OCI-LY1 (cell line): Measurements from ENCODE around the gene GRB10.

Experiments used
- H2AFZ ChIP-seq: fragments of 200-600 bp; sonication (generic), shearing (Covaris generic); 2 replicates; pipeline ENCODE4 v1.6.0; 2014; ENCODE audit warnings: antibody characterized with exemption, mild to moderate bottlenecking, low read length
- H3F3A ChIP-seq: fragments of 200-600 bp; sonication (generic), shearing (Covaris generic); 2 replicates; pipeline ENCODE4 v1.6.0; 2014; ENCODE audit warnings: mild to moderate bottlenecking, antibody characterized with exemption, low read length, moderate library complexity; ENCODE audit not compliant: insufficient read depth
- H3K27ac ChIP-seq: fragments of 200-600 bp; sonication (generic); 2 replicates; pipeline ENCODE4 v1.5.1; 2014; ENCODE audit warnings: low read length, mixed run types, mild to moderate bottlenecking, low read depth; ENCODE audit not compliant: poor library complexity, severe bottlenecking
- H3K27me3 ChIP-seq: fragments of 200-600 bp; sonication (generic); 2 replicates; pipeline ENCODE4 v1.6.0; 2014; ENCODE audit warnings: antibody characterized with exemption, mild to moderate bottlenecking, low read length, moderate library complexity; ENCODE audit not compliant: insufficient read depth
- H3K36me3 ChIP-seq: fragments of 200-600 bp; sonication (generic); 2 replicates; pipeline ENCODE4 v1.6.1; 2014; ENCODE audit warnings: mild to moderate bottlenecking, antibody characterized with exemption, low read length, moderate library complexity, mixed read lengths; ENCODE audit not compliant: insufficient read depth
- H3K4me1 ChIP-seq: fragments of 200-600 bp; sonication (generic); 2 replicates; pipeline ENCODE4 v1.5.1; 2014; ENCODE audit warnings: mild to moderate bottlenecking, low read length, moderate library complexity; ENCODE audit not compliant: insufficient read depth, severe bottlenecking
- H3K4me2 ChIP-seq: fragments of 200-600 bp; sonication (generic), shearing (Covaris generic); 2 replicates; pipeline ENCODE4 v1.6.1; 2014; ENCODE audit warnings: low read length
- H3K4me3 ChIP-seq: fragments of 200-600 bp; sonication (generic); 2 replicates; pipeline ENCODE4 v1.5.1; 2014; ENCODE audit warnings: low read length, low read depth, mild to moderate bottlenecking, mixed read lengths; ENCODE audit not compliant: poor library complexity, severe bottlenecking
- H3K79me2 ChIP-seq: fragments of 200-600 bp; shearing (Covaris generic); 2 replicates; pipeline ENCODE4 v1.6.1; 2016; ENCODE audit warnings: mixed run types, low read length, mixed read lengths; ENCODE audit not compliant: insufficient read depth
- H3K9ac ChIP-seq: fragments of 200-600 bp; sonication (generic), shearing (Covaris generic); 2 replicates; pipeline ENCODE4 v1.6.1; 2014; ENCODE audit warnings: mild to moderate bottlenecking, low read length, mixed read lengths
- H3K9me2 ChIP-seq: fragments of 200-600 bp; sonication (generic), shearing (Covaris generic); 2 replicates; pipeline ENCODE4 v1.6.1; 2014; ENCODE audit warnings: low read depth, mild to moderate bottlenecking, low read length, mixed read lengths
- H3K9me3 ChIP-seq: fragments of 200-600 bp; shearing (Covaris generic); 2 replicates; pipeline ENCODE4 v1.6.1; 2014; ENCODE audit warnings: low read length, mixed read lengths
- H4K20me1 ChIP-seq: fragments of 200-600 bp; sonication (generic), shearing (Covaris generic); 2 replicates; pipeline ENCODE4 v1.6.0; 2016; ENCODE audit warnings: mild to moderate bottlenecking, low read length; ENCODE audit not compliant: insufficient read depth
- EZH2 ChIP-seq: fragments of 200-600 bp; sonication (generic), shearing (Covaris generic); IDR thresholded peaks from 2 replicates; pipeline ENCODE4 v1.8.0; 2017; ENCODE audit warnings: borderline replicate concordance, mixed run types, mild to moderate bottlenecking, antibody characterized with exemption, low read length, moderate library complexity, mixed read lengths
- TF ChIP-seq, protein P1 (sequence below): fragments of 200-600 bp; sonication (generic), shearing (Covaris generic); IDR thresholded peaks from 2 replicates; pipeline ENCODE4 v1.5.1; 2017; ENCODE audit warnings: mild to moderate bottlenecking, antibody characterized with exemption, low read length, moderate library complexity, mixed read lengths

The GRB10 gene

GRCh38 chr7:50768485-50769474 is 13.9 kb downstream of the GRB10 start:
- no peak overlapping the region for H3K4me2 ChIP-seq
- no peaks in the 10 kb centered on the region for H3K9me3 ChIP-seq
- H3K9ac ChIP-seq = no peak overlapping the region
- H3K9me2 ChIP-seq = no peaks in the 10 kb centered on the region
- H2AFZ ChIP-seq = no peak overlapping the region
- no peak overlapping the region for H3K4me3 ChIP-seq
- H3K27ac ChIP-seq = no peak overlapping the region
- TF ChIP-seq EZH2 = no peak
- TF ChIP-seq, protein P1, sequence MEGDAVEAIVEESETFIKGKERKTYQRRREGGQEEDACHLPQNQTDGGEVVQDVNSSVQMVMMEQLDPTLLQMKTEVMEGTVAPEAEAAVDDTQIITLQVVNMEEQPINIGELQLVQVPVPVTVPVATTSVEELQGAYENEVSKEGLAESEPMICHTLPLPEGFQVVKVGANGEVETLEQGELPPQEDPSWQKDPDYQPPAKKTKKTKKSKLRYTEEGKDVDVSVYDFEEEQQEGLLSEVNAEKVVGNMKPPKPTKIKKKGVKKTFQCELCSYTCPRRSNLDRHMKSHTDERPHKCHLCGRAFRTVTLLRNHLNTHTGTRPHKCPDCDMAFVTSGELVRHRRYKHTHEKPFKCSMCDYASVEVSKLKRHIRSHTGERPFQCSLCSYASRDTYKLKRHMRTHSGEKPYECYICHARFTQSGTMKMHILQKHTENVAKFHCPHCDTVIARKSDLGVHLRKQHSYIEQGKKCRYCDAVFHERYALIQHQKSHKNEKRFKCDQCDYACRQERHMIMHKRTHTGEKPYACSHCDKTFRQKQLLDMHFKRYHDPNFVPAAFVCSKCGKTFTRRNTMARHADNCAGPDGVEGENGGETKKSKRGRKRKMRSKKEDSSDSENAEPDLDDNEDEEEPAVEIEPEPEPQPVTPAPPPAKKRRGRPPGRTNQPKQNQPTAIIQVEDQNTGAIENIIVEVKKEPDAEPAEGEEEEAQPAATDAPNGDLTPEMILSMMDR = no peak
- no peaks in the 10 kb centered on the region for H3F3A ChIP-seq
- no peaks in the 10 kb centered on the region for H3K36me3 ChIP-seq
- no peaks in the 10 kb centered on the region for H3K27me3 ChIP-seq
- H4K20me1 ChIP-seq = no peaks in the 10 kb centered on the region
- no peaks in the 10 kb centered on the region for H3K79me2 ChIP-seq
- H3K4me1 ChIP-seq = no peaks in the 10 kb centered on the region

DNA sequence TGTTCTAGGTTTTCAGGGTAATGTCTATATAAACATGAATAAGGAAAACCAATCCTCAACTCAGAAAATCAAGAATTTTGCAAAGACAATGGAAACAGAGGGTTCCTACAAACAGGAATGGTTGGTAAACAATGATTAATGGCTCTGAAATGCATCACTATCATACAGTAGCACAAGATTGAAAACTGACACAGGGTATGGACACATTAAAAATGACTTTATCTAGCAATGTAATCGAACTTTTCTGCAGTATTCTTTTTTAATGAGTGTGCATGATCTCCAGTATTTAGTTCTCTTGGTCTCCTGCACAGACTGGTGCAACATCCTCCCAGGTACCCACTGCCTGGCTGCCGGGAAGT is 15.9 kb downstream of the GRB10 start:
- H4K20me1 ChIP-seq = no peaks in the 10 kb centered on the region
- no peaks in the 10 kb centered on the region for H3K4me1 ChIP-seq
- no peak overlapping the region for H3K4me2 ChIP-seq

GRCh38 chr7:50766106-50766848 is 16.4 kb downstream of the GRB10 start:
- Histone ChIP-seq H3K27ac (no peak overlapping the region), H3K9me3 (no peaks in the 10 kb centered on the region), H3F3A (no peaks in the 10 kb centered on the region), H3K4me2 (no peak overlapping the region), H3K9ac (no peak overlapping the region), H3K27me3 (no peaks in the 10 kb centered on the region), H3K79me2 (no peaks in the 10 kb centered on the region), H2AFZ (no peak overlapping the region), H3K9me2 (no peaks in the 10 kb centered on the region), H3K36me3 (no peaks in the 10 kb centered on the region), H3K4me3 (no peak overlapping the region), H4K20me1 (no peaks in the 10 kb centered on the region), H3K4me1 (no peaks in the 10 kb centered on the region)
- TF ChIP-seq, protein P1 = no peak
- no peak for TF ChIP-seq EZH2

More for the DNA sequence above, 15.9 kb downstream of the GRB10 start:
- H3K79me2 ChIP-seq = no peaks in the 10 kb centered on the region
- no peaks in the 10 kb centered on the region for H3F3A ChIP-seq
- H3K27me3 ChIP-seq = no peaks in the 10 kb centered on the region
- no peaks in the 10 kb centered on the region for H3K9me3 ChIP-seq
- no peak overlapping the region for H3K9ac ChIP-seq
- no peak overlapping the region for H3K27ac ChIP-seq
- H2AFZ ChIP-seq = no peak overlapping the region
- no peak overlapping the region for H3K4me3 ChIP-seq
- TF ChIP-seq, protein P1 = no peak
- no peak for TF ChIP-seq EZH2
- no peaks in the 10 kb centered on the region for H3K9me2 ChIP-seq
- no peaks in the 10 kb centered on the region for H3K36me3 ChIP-seq
